Common myeloid progenitor, CD34-positive (primary cell): ENCODE results near the gene SLC2A4.

Experiments used
- CTCF ChIA-PET: fragments of 350-600 bp; sonication (Branson Sonifier 250); formaldehyde crosslinking; loops from one replicate; lab custom pipeline; 2021; ENCODE audit warnings: antibody characterized with exemption; lab: Charles Lee
- POLR2A ChIA-PET: fragments of 350-600 bp; sonication (Branson Sonifier 250); formaldehyde crosslinking; loops from one replicate; lab custom pipeline; 2021; ENCODE audit warnings: antibody characterized with exemption; lab: Charles Lee
- DNase-seq, 3 donors: peaks; one replicate each; pipeline versions ENCODE4 v3.0.0 to v3.0.0-alpha.2; 2013
- H3K27ac ChIP-seq, 2 experiments: 1 replicate in 1 of 2; 2 replicates in 1 of 2; pipeline ENCODE4 v1.7.0; 2013; ENCODE audit warnings: inconsistent platforms in 2 of 2, low read length in 2 of 2, mild to moderate bottlenecking in 2 of 2, low read depth in 1 of 2, moderate library complexity in 1 of 2; ENCODE audit not compliant: severe bottlenecking in 2 of 2, insufficient read depth in 1 of 2, poor library complexity in 1 of 2
- H3K27me3 ChIP-seq, 5 experiments: replicated peaks in 2 of 5; 1 replicate in 3 of 5; 2 replicates in 2 of 5; pipeline versions ENCODE4 v1.6.1 to v1.7.0; 2013; ENCODE audit warnings: low read length in 4 of 5, mild to moderate bottlenecking in 2 of 5, moderate library complexity in 2 of 5, inconsistent platforms in 1 of 5; ENCODE audit not compliant: insufficient read depth in 5 of 5, control insufficient read depth in 4 of 5
- H3K36me3 ChIP-seq, 4 experiments: 1 replicate in 2 of 4; 2 replicates in 2 of 4; pipeline versions ENCODE4 v1.6.1 to v1.7.0; 2013; ENCODE audit warnings: low read length in 3 of 4, control low read depth in 1 of 4, mild to moderate bottlenecking in 1 of 4; ENCODE audit not compliant: control insufficient read depth in 4 of 4, insufficient read depth in 4 of 4
- H3K4me1 ChIP-seq, 4 experiments: 1 replicate in 3 of 4; 2 replicates in 1 of 4; pipeline versions ENCODE4 v1.6.1 to v1.7.1; 2013; ENCODE audit warnings: low read length in 3 of 4, mild to moderate bottlenecking in 3 of 4, control low read depth in 1 of 4, inconsistent platforms in 1 of 4, moderate library complexity in 1 of 4; ENCODE audit not compliant: control insufficient read depth in 4 of 4, insufficient read depth in 4 of 4; ENCODE audit errors: control extremely low read depth in 1 of 4
- H3K4me3 ChIP-seq, 7 experiments: 1 replicate in 4 of 7; 2 replicates in 3 of 7; pipeline versions ENCODE4 v1.5.1 to v1.7.0; 2013; ENCODE audit warnings: mild to moderate bottlenecking in 7 of 7, low read length in 6 of 7, moderate library complexity in 6 of 7, inconsistent platforms in 2 of 7, low read depth in 2 of 7, control low read depth in 1 of 7; ENCODE audit not compliant: insufficient read depth in 4 of 7, control insufficient read depth in 1 of 7; ENCODE audit errors: extremely low read depth in 1 of 7
- H3K9me3 ChIP-seq, 5 experiments: 1 replicate in 4 of 5; 2 replicates in 1 of 5; pipeline versions ENCODE4 v1.6.1 to v1.7.1; 2013; ENCODE audit warnings: low read length in 4 of 5, mild to moderate bottlenecking in 2 of 5, inconsistent platforms in 1 of 5, low read depth in 1 of 5, moderate library complexity in 1 of 5; ENCODE audit not compliant: control insufficient read depth in 4 of 5, insufficient read depth in 2 of 5; ENCODE audit errors: control extremely low read depth in 1 of 5
- WGBS: methylation state at CpG from one replicate; pipeline ENCODE4 v1.1.5; 2013; ENCODE audit not compliant: insufficient coverage; 5-methylcytosine and 5-hydroxymethylcytosine counted together

SLC2A4 gene

GRCh38 chr17:7304179-7304578, 22.7 kb downstream of the SLC2A4 start:
- H3K27me3 ChIP-seq = no peaks in the 10 kb centered on the region
- ChIA-PET CTCF (interaction anchor here (1.4 to 2.9 kb wide), 2 partner anchors 8 to 43 kb away, joined by 3 to 17 read pairs; no protein-coding TSS in a partner anchor), POLR2A (interaction anchor here (0.7 kb wide), 2 partner anchors 33 to 83 kb away, joined by 3 to 4 read pairs; no protein-coding TSS in a partner anchor)
- H3K4me3 ChIP-seq = no peak overlapping the region
- WGBS = 96% methylated on average over 3 of the region's 7 CpGs
- peaks cover 1 to 11% (median 4%) of the 10 kb centered on the region in 4 experiments for H3K4me1 ChIP-seq
- H3K9me3 ChIP-seq = no peaks in the 10 kb centered on the region
- H3K36me3 ChIP-seq = peaks cover 0 to 4% (median 0%) of the 10 kb centered on the region in 4 experiments
- DNase-seq = no peak
- no peak overlapping the region for H3K27ac ChIP-seq

DNA sequence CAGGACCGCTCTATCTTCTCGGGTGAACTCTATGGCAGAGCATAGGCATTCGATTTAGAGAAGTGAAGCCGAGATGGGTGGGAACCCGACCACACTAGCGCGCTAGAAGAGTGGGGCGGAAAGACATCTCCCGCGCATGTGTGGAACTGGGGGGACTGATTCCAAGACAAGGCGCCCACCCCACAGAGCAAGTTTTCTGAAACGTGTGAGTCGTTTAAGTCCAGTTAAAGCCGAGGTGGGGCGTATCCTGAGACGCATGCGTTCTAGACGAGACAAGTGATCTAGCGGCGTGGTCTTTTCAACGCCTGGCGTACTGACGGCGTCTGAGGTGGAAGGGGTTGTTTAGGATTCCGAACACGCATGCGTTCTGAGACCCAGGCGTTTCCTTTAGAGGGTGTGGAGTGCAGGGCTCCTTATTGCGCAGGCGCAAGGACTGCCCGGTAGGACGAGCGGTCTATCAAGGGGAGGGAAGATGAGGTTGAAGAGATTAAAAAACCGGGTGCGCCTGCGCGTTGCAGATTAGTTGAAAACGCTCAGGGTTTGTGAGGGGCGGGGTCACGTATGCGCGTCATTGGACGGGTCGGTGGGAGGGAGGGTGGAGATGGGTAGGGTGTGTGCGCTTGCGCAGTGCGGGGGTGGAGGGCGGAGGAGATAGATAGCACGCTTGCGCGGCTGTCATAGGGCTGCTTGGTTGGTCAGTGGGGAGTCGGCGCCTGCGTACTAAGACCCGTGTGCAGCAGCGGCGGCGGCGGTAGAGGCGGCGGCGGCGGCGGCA, 25.6 kb downstream of the SLC2A4 start, which contains the start of gene EIF5A:
EIF5A (plus strand) TSS at position 718 of the 775 bp plus-strand sequence. CDS start 2,008 bp downstream, outside the sequence.
- CTCF ChIA-PET = interaction anchor here (2.9 kb wide), 1 partner anchor 11 kb away, joined by 17 read pairs; no protein-coding TSS in a partner anchor
- POLR2A ChIA-PET = no interaction called here
- Histone ChIP-seq H3K27me3 (no peaks in the 10 kb centered on the region), H3K36me3 (peaks cover 15 to 31% (median 23%) of the 10 kb centered on the region in 4 experiments), H3K9me3 (no peaks in the 10 kb centered on the region), H3K4me3 (peak within 1 kb of the TSS; percentile 67 to 99 (median 87)), H3K27ac (peak within 1 kb of the TSS; percentile 85 to 96), H3K4me1 (peaks cover 9 to 27% (median 20%) of the 10 kb centered on the region in 4 experiments)
- DNase-seq = peak; percentile 100
- 0% methylated on average over 52 of the region's 64 CpGs for WGBS

GRCh38 chr17:7307686-7308624, 26.4 kb downstream of the SLC2A4 start:
- Histone ChIP-seq H3K27ac (peak overlapping the region; percentile 85 to 96), H3K27me3 (no peaks in the 10 kb centered on the region), H3K4me3 (peak overlapping the region; percentile 67 to 99 (median 87)), H3K9me3 (no peaks in the 10 kb centered on the region), H3K4me1 (peaks cover 9 to 27% (median 21%) of the 10 kb centered on the region in 4 experiments), H3K36me3 (peaks cover 15 to 40% (median 29%) of the 10 kb centered on the region in 4 experiments)
- under 1% methylated on average over 94 of the region's 104 CpGs for WGBS
- ChIA-PET POLR2A (interaction anchor here (0.6 to 2.0 kb wide), 2 partner anchors 11 to 22 kb away, joined by 3 to 4 read pairs; partner anchors contain the start of gene NEURL4), CTCF (interaction anchor here (1.1 to 2.4 kb wide), 3 partner anchors 20 to 28 kb away, joined by 3 to 13 read pairs (median 4); partner anchors contain the start of genes ACAP1 and NEURL4)
- DNase-seq = peak; percentile 49 to 58 (median 54)

- Histone ChIP-seq H3K27me3 (no peaks in the 10 kb centered on the region), H3K9me3 (no peaks in the 10 kb centered on the region), H3K4me1 (peaks cover 11 to 34% (median 22%) of the 10 kb centered on the region in 4 experiments), H3K4me3 (peak overlapping the region; percentile 67 to 99 (median 87)), H3K27ac (peak overlapping the region; percentile 85 to 96), H3K36me3 (peaks cover 17 to 47% (median 35%) of the 10 kb centered on the region in 4 experiments)
- WGBS = 0% methylated on average over 6 of the region's 14 CpGs
- DNase-seq = peak; percentile 95 to 99 (median 99)
- ChIA-PET CTCF (interaction anchor here (1.0 to 2.4 kb wide), 5 partner anchors 11 to 28 kb away, joined by 3 to 13 read pairs (median 3); partner anchors contain the start of genes ACAP1 and NEURL4), POLR2A (interaction anchor here (0.6 to 2.0 kb wide), 2 partner anchors 21 to 224 kb away, joined by 3 to 4 read pairs; partner anchors contain the start of gene NEURL4)
Measured at GRCh38 chr17:7308625-7309433, 27.3 kb downstream of the SLC2A4 start.

DNA sequence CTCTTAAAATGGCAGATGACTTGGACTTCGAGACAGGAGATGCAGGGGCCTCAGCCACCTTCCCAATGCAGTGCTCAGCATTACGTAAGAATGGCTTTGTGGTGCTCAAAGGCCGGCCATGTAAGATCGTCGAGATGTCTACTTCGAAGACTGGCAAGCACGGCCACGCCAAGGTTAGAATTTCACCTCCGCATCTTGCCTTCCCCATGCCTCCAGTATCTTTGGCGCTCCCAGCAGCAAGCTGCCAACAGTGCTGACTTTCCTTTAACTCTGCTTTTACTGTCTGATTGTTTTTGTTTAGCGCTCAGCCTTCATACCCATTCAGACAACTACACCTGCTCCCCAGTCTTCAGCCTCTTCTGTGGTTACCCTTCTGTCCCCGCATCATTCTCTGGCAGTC, 28.1 kb downstream of the SLC2A4 start:
- CTCF ChIA-PET = interaction anchor here (1.0 to 2.4 kb wide), 6 partner anchors 11 to 29 kb away, joined by 3 to 13 read pairs (median 4); partner anchors contain the start of genes ACAP1 and NEURL4
- H3K4me3 ChIP-seq = peak overlapping the region in 5 of 7 experiments; percentile 43 to 99 (median 87)
- POLR2A ChIA-PET = interaction anchor here (0.6 to 2.0 kb wide), 2 partner anchors 20 to 225 kb away, joined by 3 to 4 read pairs; partner anchors contain the start of gene NEURL4
- peak overlapping the region in 1 of 2 experiments; percentile 96 for H3K27ac ChIP-seq
- H3K27me3 ChIP-seq = no peaks in the 10 kb centered on the region
- DNase-seq = no peak
- H3K36me3 ChIP-seq = peaks cover 17 to 50% (median 39%) of the 10 kb centered on the region in 4 experiments
- H3K9me3 ChIP-seq = no peaks in the 10 kb centered on the region
- 95% methylated on average over 12 of the region's 12 CpGs for WGBS
- H3K4me1 ChIP-seq = peaks cover 16 to 42% (median 29%) of the 10 kb centered on the region in 4 experiments
